ENCODE measurements around the gene SEZ6L.

- no peak for TF ChIP-seq CTCF (IDR thresholded peaks at IDR 0.05; ENCODE audit: poor library complexity)
- TF ChIP-seq EZH2 (IDR thresholded peaks at IDR 0.05; ENCODE audit: borderline replicate concordance) = no peak
Observed at GRCh38 chr22:26235792-26236487, 66.7 kb downstream of the SEZ6L start.

All from hepatocyte (in vitro differentiated cells).